M059J (cell line): ENCODE results near the gene PTPRN2. TPM values are rescaled to one million over a fixed set of nuclear protein-coding genes. Genes with fewer than 3 reads are reported as not detected.
"Not testable (repeated sequence)": the region's sequence is repeated elsewhere in the genome, so short reads cannot be mapped to it uniquely, and the experiment has no call there.

Experiments
- DNase-seq: peaks from one replicate; pipeline ENCODE4 v3.0.0-alpha.2; 2012; ENCODE audit warnings: low read depth
- total RNA-seq: library from RNA; depleted of rRNA; stranded (reverse); fragments of >200 nt; shearing (Covaris generic); gene quantifications from 2 replicates; pipeline ENCODE4 v1.2.3, GENCODE V29; 2014

Gene PTPRN2
- total RNA-seq, 1 experiment from 2014 or later: 2.3 TPM

DNA sequence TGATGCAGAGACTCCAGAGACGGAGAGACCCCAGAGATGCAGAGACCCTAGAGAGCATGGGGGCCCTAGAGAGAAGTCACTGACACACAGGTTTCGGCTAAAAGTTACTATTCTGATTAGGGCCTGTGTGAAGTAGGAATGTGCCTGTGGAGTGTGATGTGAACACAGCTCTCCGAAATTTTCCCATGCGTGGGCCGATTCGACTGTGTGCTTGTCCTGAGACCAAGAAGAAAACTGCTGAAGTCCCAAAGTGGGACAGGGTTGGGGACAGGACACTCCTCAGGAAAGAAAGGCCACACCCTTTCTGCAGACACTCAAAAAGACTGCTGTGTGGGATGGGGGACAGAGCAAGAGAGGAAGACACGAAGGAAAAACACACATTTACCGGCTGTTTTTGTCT is 533.5 kb downstream of the PTPRN2 start:
- no peak for DNase-seq

DNA sequence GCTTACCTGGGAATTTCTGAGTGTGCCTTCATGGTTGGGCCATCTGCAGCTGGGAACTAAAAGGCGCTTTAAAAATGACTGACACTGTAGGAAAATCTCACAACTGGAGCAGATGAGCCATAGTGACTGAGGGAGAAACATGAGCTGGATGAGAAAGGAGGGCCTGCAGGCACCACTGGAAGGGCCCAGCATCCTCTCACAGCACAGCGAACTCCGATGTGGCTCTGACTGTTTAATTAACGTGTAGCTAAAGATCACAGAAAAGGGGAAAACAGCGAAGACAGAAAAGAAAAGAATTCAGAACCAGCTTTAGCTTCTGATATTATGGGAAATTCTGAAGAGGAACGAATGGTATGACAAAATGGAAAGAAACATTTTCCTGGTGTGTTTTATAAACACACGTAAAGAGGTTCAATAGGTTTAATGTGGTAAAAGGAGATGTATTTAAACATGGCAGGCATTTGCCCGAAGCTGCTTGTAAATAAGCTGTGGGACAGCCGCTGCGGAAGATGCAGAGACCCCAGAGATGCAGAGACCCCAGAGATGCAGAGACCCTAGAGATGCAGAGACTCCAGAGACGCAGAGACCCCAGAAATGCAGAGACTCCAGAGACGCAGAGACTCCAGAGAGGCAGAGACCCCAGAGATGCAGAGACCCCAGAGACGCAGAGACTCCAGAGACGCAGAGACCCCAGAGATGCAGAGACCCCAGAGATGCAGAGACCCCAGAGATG is 534.3 kb downstream of the PTPRN2 start:
- DNase-seq: no peak

DNA sequence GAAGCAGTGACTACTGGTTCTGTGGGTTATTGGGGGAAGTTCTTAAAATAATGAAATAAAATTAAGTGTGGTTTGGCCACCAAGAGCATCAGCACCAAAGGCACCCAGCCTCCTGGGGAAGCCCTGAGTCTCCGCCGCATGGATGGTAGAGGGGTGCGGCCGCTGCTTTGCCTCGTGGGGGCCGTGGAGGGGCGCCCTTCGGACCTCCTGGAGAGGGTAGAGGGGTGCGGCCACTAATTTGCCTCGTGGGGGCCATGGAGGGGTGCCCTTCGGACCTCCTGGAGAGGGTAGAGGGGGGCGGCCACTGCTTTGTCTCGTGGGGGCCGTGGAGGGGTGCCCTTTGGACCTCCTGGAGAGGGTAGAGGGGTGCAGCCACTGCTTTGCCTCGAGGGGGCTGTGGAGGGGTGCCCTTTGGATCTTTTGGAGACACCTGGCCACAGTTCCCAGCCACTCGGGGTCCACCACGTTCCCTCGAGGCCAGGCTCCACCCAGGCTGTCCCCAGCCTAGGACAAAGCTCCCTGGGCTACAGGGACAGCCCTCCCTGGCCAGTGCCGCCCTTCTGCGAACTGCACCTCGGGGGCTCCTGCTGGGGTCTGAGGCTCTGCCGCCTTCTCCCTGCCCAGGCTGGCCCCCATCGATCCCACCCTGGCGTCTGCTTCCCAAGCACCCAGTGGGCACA is 535.1 kb downstream of the PTPRN2 start:
- no peak for DNase-seq

DNA sequence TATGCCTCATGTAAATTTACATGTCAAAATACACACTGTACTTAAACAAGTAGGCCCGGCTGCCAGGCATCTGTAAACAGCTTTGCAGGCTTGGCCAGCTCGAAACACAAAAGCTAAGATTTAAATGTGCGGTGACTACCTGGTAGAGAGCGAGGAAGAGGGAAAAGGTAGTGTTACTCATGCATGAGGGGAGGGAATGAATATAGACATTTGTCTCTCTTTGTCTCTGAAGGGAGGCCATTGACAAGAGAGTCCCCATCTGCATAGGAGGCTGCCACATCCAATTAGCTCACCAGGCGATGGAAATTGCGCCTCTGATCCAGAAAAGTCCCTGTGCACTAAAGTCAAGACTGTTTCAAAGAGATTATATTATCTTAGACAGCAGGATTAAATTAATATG is 535.8 kb downstream of the PTPRN2 start:
- no peak for DNase-seq

DNA sequence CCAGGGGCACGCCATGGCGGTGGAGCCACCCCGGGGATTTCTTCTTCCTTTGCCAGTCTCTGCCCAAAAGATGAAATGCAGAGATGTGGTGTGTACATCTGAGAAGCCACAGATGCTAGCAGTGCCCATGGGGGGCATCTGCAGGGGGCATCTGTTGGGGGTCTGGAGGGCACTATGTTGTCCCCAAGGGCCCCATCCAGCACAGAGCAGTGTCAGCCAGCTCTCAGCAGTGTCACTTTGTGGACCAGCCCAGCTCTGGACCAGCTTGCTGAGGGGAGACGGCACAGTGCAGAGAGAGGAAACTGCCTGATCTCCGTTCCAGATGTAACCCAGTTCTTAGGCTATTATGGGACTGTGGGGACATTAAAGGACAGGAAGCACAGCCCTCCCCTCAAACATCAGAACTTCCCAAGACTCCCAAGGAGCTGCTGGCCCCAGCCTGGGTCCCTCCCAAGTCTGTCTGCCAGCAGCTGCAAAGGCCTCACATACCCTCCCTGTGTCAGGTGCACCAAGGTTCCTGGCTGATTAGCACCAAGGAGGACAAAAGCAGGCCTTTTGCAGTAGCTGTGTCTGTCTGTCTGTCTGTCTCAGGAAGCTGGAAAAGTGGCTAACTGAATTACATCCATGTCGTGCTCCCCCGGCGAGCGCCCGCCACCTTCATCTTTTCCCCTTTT is 536.5 kb downstream of the PTPRN2 start:
- no peak for DNase-seq

DNA sequence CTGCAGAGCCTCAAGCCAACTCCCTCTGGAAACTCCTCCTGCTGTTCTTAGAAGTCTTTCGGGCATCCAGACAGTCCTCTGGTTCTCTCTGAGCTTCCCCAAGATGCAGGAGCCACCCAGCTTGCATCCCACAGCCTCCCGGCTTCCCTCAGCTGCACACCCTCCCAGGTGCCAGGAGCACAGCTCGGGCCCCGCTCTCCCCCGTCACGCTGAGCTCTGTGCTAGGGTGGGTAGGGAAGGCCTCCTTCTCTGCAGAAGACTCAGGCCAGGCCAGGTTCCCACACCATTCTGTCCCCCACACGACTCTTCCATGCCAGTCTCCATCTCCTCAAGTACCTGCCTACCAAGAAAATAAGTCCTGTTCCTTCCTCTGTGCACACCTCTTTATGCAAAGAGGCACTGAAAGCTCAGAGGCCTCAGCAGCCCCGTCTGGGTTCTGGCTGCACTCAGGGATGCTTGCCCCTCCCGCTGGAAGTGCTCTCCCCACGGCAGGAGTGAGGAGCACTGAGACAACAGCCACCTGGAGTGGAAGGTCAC is 537.1 kb downstream of the PTPRN2 start:
- DNase-seq: no peak

DNA sequence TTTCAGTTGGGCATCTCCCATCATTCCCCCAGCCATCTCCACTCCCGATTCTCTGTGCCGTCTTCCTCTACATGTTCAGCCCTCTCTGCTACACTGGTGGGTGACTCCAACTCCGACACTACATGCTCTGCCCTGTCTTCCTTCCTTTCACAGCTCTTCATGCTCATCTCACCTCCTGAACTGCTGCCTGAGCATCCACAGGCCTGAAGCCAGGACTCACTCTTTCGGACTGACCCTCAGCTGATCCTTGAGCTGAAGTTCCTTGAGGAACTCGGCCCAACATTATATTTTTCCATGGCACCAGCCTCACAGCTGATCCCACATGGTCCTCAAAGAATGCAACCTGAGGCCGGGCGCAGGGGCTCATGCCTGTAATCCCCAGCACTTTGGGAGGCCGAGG is 538.4 kb downstream of the PTPRN2 start:
- no peak for DNase-seq

DNA sequence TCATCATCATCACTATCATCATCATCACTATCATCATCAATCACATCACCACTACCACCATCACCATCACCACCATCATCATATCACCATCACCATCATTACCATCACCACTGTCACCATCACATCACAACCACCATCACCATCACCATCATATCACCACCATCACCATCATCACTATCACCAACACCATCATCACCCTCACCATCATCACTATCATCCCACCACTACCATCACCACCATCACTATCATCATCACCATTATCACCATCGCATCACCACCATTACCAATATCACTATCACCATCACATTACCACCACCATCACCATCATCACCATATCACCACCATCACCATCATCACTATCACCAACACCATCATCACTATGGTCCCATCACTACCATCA is 539.1 kb downstream of the PTPRN2 start:
- DNase-seq: no peak

DNA sequence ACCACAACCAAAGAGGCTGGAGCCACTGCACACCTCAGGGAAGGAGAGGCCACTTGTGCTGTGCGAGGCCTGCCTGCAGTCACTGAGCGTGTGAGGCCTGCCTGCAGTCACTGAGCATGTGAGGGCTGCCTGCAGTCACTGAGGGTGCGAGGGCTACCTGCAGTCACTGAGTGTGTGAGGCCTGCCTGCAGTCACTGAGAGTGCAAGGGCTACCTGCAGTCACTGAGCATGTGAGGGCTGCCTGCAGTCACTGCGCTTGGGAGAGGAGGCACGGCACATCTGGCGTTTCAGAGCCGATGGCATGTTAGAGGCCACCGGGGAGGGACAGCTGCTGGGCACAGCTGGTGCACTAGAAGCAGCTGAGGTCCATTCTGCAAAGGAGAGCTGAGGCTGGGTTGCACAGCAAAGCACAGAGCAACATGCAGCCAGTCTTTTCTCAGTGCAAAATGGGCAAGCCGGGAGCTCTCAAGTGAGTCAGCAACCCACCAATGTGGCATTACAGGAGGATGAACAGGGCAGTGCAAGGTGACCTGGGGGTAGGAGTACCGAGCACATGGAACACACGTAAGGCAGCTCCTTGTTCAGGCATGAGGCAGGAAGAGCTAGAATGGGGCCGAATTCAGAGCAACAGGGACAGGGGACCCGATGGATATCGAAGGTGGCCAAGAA is 540.1 kb downstream of the PTPRN2 start:
- DNase-seq: no peak

DNA sequence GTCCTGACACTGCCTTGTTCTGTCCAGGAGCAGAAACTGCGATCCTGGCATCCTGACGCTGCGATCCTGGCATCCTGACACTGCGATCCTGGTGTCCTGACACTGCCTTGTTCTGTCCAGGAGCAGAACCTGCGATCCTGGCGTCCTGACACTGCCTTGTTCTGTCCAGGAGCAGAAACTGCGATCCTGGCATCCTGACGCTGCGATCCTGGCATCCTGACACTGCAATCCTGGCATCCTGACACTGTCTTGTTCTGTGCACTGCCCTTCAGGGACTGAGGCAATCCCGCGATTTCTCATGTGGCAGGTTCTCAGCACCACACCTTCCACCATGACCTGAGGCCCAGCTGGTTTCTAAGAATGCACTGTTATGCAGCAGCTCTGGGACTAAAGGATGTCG is 541.4 kb downstream of the PTPRN2 start:
- DNase-seq: not testable (repeated sequence)

DNA sequence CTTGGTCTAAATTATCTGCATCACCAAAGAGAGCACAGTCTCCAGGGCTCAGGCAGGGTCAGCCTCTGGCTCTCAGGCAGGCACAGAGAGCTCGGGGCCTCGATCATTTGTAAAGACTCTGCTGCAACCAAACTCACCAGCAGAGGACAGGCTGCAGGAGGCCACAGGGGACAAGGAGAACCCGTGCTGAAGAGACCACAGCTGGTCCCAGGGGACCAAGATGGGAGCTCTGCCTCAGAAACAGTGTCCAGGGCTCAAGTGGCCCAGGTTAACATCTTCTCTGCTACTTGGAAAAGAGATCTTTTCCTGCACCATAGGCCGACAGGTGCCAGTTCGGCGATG is 543.2 kb downstream of the PTPRN2 start:
- DNase-seq: no peak

DNA sequence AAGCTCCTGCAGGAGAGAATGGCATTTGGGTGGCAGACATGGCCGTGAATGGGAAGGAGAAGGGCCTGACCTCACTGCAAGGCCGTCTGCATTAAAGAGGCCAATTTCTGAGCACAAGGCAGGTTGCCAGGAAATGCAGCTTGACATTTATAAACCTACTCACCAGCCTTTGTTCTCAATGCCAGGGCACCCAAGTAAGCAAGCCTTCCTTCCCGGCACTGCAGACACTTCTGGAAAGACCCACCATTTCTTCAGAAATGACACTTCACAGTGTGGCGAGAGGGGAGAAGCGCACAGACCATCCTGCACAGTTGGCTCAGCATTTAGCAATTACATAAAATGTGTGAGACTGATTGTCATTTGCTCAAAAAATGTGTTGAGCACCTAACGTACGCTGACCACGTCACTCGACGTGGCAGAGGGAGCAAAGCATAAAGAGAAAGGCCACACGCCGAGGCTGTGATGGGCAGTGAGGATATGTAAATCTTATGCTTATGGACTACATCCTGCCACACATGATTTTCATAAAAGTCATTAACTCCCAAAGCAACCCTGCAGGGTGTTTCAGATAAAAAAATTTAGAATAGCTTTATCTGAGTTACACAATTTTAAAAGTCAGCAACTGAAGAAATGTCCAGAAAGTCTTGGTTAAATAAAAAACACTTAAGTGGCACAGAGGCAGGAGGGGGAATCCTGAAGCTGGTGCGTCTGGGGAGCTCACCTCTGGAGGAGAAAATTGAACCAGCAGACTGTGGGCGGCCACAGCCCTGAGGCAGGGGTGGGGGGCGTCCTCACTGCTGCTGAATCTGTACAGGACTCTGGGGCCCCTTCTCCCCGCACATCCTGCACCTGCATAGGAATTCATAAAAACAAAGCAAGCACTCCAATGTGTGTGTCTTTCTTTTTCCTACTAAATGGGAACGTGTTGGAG is 543.8 kb downstream of the PTPRN2 start:
- no peak for DNase-seq

DNA sequence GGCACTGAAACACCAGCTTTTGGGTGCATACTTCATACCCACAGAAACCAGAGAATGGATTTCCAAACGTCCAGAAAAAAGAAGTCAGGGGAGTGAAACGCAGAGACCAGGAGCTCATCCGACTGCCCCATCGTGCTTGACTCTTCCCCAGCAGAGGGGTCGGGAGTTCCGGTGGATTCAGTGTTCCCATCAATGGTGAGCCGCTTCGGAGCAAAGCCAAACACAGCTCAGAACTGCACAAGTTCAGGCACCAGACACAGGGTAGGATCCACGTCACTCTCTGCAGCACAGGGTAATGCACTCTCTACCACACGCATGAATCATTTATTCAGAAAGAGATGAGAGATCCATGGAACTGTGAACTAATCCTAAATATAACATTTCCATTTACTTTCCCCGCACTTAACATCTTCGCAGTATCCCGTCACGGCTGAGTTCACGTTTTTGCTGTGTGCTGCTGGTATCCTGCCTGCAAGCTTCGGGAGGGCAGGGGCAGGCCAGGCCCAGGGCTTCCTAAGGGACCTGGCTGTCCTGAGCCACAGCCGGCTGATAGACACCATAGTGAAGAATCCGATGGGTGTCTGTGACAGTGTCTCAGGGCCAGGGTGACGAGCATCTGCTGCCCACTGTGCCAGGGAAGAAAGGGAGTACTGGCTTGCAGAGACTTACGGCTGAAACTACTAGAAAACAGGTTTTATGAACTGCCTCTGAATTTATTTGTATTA is 545.3 kb downstream of the PTPRN2 start:
- no peak for DNase-seq

DNA sequence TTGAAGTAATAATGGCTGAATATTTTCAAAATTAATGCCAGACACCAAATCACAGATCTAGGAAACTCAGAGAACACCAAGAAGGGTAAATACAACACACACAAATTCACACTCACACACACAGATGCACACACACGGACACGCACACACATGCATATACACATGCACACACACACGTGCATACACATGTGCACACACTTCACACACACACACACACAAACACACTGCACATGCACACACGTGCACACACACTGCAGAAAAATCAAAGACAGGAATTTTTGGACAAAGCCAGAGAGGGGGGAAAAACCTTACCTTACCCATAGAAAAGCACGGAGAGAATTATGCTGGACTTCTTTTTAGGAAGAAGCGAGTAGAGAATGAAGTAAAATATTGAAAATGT is 547.4 kb downstream of the PTPRN2 start:
- no peak for DNase-seq

DNA sequence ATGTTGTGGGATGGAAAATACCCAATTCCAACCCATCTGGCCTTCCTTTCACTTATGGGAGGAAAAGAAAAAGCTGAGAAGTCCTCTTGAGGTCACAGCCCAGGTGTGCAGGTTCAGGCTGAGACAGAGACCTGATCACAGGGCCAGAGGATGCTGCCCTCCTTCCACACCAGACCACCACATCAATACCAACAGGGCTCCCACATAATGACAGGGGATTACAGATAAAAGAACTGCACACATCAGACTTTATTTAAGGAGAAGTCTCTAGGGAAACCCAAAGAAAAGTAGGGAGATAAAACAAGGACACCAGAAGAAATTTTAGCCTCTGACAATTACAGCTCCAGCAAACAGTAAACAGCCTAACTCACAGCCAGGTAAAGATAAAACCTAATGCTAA is 548.4 kb downstream of the PTPRN2 start:
- DNase-seq: no peak

DNA sequence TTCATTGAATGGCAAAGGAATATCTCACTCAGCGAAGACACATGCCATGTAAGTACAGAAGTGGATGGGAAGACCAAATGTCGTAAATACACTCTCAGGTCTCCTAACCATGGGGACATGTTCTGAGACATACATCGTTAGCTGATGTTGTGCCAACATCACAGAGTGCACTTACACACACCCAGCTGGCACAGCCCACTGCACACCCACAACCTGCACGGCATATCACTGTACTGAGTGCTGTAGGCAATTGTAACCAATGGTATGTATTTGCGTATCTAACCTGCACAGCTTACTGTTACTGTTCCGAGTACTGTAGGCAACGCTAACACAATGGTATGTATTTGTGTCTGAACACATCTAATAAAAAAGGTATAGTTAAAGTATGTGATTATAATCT is 550.4 kb downstream of the PTPRN2 start:
- no peak for DNase-seq

DNA sequence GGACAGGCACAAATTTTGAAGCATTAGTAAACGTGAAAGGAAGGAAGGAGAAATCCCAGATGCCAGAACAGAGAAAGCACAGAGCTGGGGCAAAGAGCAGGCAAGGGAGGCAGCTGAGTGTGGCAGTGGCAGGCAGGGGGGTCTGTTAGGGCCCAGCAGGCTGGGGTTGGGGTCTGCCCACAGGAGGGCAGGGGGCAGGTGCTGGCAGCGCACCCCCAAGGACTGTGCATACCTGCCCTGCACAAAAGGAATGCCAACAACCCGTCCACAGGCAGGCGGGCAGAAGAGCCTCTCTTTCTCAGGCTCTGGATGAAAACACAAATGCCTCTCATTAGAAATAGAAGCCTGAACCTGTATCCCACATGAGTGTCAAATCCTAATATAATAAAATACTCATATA is 552.3 kb downstream of the PTPRN2 start:
- DNase-seq: no peak

DNA sequence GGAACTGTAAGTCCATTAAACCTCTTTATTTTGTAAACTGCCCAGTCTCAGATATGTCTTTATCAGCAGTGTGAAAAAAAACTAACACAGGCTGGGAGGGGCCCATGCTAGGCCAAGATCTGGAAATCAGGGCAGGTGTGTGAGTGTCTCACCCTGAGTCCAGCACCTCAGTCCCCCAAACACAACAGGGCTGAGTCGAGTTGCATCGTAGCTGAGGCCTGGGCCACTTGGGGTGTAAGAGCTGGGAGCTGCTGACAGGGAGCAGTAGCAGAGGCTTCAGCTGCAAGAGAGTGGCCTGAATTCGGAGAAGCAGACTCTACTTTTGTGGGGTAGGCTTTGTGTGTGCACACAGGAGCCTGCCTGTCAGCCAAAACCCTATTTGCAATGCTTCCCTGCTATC is 553.1 kb downstream of the PTPRN2 start:
- DNase-seq: no peak

DNA sequence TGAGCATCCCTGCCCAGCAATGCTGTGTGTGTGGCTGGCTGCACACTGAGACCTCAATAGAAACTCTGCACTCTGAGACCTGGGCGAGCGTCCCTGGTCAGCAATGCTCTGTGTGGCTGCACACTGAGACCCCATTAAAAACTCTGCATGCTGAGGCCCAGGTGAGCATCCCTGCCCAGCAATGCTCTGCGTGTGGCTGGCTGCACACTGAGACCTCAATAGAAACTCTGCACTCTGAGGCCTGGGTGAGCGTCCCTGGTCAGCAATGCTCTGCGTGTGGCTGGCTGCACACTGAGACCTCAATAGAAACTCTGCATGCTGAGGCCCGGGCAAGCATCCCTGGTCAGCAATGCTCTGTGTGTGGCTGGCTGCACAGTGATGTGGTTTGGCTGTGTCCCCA is 553.7 kb downstream of the PTPRN2 start:
- DNase-seq: not testable (repeated sequence)

DNA sequence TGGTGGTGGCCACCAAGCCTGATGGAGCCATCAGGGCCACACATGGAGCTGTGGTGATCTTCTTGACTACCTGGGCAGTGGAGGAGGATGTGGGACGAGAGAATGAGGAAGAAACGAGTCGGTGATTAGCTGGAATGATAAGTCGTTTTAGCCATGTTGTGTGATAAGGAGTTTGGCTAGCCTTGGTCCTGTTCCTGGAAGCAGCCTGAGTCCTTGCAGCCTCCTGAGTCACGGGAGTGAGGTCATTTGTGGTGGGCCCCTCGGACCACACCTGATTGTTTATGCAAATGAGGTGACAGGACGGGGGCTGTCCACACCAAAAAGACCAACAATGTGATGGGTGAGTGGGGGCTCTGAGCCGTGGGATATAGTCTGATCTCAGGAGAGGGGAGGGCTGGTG is 554.4 kb downstream of the PTPRN2 start:
- DNase-seq: no peak
